Fibroblast of upper back skin (primary cell): ENCODE measurements around the gene NOS3.

ENCODE experiments used
- DNase-seq: peaks from one replicate; pipeline ENCODE4 v3.0.0-alpha.2; 2013

Gene NOS3

GRCh38 chr7:150980663-150981062 is 10.2 kb upstream of the NOS3 start:
- no peak for DNase-seq

GRCh38 chr7:150981644-150982043 is 9.2 kb upstream of the NOS3 start:
- DNase-seq: no peak

GRCh38 chr7:150982351-150982750 is 8.5 kb upstream of the NOS3 start:
- no peak for DNase-seq

GRCh38 chr7:150983893-150984368 is 6.9 kb upstream of the NOS3 start:
- DNase-seq: peak; percentile 29

DNA sequence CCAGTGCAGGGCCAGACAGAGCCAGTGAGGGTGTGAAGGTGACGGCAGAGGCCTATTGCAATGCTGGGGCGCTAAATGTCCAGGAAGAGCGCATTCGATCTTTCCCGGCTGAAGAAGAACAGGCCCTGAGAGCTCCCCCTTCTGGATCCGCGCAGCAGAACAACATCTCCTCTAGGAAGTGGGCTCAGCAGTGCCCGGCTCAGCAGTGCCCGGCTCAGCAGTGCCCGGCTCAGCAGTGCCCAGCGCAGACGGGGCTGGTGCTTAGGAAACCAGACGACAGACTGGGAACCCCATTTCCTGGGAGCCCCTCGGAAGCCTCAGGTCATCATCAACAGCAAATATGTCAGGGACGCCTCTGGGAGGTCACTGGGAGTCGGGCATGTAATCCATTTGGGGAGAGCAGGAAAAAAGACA is 4.7 kb upstream of the NOS3 start:
- peak; percentile 45 for DNase-seq

DNA sequence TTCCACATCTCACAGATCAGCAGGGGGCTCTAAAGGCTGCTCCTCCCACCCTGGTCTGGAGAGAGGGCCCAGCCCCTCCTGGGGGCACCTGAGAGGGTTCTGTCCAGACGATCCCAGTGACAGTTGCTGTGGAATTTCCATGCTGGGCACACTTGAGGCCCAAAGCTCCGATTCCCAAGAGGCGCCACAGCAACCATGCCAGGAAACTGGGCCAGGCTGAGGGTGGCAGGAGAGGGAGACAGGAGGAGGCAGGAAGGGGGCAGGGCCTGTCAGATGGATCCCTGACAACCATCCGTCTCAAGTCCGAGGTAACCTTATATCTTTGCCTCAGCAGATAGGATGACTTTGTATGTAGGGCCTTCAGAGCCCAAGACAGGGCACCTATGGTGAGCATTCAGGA is 4.3 kb upstream of the NOS3 start:
- DNase-seq: no peak

GRCh38 chr7:150988230-150989226 is 2.3 kb upstream of the NOS3 start:
- DNase-seq: peak; percentile 28

DNA sequence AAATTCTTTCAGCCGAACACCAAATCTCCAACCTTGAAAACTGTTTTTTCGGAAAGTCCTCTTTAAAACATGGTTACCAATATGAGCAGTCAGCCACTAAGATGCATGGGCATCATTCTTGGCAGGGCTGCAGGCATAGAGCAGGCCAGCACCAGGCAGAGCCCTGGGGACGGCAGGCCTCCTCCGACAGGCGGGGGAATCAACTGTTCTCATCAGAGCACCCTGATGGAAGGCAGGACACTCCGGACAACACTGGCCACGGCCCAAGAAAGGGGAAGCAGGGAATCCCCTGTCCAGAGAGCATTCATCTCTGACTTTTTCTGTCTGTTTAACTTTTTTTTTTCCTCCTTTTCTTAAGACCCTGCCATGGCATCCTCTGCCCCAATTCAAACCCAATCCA is 1.4 kb upstream of the NOS3 start:
- DNase-seq: no peak

GRCh38 chr7:150992051-150992640 is 1.3 kb downstream of the NOS3 start:
- no peak for DNase-seq

- DNase-seq: no peak
Observed at GRCh38 chr7:150992833-150993302, 2.1 kb downstream of the NOS3 start.

DNA sequence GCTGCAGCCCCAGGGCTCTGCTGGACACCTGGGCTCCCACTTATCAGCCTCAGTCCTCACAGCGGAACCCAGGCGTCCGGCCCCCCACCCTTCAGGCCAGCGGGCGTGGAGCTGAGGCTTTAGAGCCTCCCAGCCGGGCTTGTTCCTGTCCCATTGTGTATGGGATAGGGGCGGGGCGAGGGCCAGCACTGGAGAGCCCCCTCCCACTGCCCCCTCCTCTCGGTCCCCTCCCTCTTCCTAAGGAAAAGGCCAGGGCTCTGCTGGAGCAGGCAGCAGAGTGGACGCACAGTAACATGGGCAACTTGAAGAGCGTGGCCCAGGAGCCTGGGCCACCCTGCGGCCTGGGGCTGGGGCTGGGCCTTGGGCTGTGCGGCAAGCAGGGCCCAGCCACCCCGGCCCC is 2.7 kb downstream of the NOS3 start:
- no peak for DNase-seq

- no peak for DNase-seq
Observed at GRCh38 chr7:150994141-150994837, 3.5 kb downstream of the NOS3 start.

DNA sequence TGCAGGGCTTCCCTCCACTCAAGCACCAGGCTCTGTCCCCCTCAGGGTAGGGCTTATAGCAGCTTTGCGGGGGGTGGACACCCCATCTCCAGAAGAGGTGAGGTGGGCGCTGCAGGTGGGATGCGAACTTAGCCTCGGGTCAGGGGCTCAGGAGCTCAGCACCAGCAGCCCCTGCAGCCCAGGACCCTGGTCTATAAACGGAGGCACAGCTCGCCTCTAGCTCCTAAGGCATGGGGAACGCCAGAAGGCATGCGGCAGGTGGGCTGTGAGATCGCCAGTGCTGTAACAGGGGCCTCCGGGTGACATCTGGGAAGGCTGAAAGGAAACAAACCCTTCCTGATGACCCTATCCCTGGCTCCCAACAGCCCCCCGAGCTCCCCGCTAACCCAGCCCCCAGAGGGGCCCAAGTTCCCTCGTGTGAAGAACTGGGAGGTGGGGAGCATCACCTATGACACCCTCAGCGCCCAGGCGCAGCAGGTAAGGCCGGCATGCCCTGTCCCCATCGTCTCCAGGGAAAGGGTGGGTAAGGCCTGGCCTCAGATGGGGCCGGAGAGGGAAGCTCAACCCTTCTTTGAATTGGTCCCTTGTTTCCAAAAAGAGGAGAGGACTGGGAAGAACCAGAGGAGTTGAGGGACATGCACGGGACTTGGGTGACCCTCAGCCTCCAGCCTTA is 4.2 kb downstream of the NOS3 start:
- DNase-seq: no peak

- DNase-seq: no peak
Observed at GRCh38 chr7:150996376-150997074, 5.7 kb downstream of the NOS3 start.

- DNase-seq: no peak
Observed at GRCh38 chr7:150997075-150997511, 6.3 kb downstream of the NOS3 start.

DNA sequence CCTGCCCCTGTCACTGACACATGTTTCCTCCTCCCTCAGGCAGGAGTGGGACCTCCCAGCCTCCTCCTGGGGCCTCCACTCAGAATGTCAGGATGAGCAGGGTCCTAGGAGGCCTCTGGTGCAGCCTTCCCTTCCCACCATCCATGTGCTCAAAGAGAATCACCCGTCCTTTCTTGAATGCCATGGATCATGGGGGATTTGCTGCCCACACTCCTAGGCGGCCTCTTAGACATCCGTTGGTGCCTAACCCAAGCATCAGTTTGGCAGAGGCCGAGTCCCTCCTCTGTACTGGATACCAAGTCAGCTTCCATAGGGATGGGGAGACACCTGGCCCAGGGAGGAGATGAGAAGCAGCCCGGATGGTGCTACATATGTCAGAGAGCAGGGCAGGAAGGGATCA is 7.0 kb downstream of the NOS3 start:
- no peak for DNase-seq

- DNase-seq: no peak
Observed at GRCh38 chr7:150998341-150998740, 7.5 kb downstream of the NOS3 start.

- no peak for DNase-seq
Observed at GRCh38 chr7:150999001-150999400, 8.2 kb downstream of the NOS3 start.

GRCh38 chr7:150999497-151000230 is 8.8 kb downstream of the NOS3 start:
- DNase-seq: no peak

- DNase-seq: no peak
Observed at GRCh38 chr7:151000897-151001495, 10.2 kb downstream of the NOS3 start.

DNA sequence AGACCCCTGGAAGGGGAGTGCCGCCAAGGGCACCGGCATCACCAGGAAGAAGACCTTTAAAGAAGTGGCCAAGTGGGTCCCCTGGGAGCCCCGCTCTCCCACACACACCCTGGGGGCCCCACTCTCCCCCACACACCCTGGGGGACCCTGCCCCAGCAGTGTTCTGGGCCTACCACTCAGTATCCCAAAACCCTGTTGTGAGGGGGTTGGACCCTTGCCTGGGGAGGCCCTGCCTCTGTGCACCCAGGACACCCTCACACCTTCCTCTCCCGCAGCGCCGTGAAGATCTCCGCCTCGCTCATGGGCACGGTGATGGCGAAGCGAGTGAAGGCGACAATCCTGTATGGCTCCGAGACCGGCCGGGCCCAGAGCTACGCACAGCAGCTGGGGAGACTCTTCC is 10.7 kb downstream of the NOS3 start:
- DNase-seq: no peak
